ENCODE data around the gene PITX2.

DNA sequence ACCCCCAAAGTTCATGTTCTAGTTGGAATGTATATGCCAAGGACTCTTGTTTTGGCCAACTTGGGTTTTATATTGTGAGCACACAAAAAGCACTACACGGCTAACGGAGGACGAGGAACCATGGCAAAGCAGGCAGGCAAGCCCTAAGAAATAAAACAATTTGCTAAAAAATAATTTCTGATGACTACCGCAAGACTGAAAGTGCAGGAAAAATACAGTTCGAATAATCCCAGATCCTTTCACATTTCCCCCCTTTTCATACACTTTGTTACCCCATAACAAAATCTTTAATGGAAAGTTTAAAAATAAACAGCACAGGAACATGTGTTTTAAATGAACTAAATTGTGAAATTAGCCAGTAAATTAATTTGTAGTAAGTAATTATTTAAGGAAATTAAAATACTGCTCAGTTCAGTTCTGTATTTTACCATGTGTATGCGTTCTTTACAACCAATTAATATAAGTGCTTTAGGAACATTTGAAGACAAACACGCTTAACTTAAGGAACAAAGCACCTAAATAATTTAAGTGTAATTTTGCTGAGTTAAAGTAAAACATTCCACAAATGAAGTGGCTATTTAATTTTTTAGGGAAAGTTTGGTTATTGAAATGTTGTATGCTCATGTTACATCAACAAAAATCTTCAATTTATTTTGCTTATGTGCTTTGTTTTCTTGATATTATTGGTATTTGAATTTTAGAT, 12.4 kb upstream of the PITX2 start:
- TF ChIP-seq POLR2AphosphoS5 (IDR thresholded peaks at IDR 0.05): no peak
- TF ChIP-seq, protein P1, sequence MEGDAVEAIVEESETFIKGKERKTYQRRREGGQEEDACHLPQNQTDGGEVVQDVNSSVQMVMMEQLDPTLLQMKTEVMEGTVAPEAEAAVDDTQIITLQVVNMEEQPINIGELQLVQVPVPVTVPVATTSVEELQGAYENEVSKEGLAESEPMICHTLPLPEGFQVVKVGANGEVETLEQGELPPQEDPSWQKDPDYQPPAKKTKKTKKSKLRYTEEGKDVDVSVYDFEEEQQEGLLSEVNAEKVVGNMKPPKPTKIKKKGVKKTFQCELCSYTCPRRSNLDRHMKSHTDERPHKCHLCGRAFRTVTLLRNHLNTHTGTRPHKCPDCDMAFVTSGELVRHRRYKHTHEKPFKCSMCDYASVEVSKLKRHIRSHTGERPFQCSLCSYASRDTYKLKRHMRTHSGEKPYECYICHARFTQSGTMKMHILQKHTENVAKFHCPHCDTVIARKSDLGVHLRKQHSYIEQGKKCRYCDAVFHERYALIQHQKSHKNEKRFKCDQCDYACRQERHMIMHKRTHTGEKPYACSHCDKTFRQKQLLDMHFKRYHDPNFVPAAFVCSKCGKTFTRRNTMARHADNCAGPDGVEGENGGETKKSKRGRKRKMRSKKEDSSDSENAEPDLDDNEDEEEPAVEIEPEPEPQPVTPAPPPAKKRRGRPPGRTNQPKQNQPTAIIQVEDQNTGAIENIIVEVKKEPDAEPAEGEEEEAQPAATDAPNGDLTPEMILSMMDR (IDR thresholded peaks at IDR 0.05 in 8 of 11, conservative IDR thresholded peaks at IDR 0.05 in 3 of 11): no peak
- TF ChIP-seq POLR2A (IDR thresholded peaks at IDR 0.05): no peak

Measured in spleen (tissue), 7 donors.